ENCODE measurements around the gene MOGAT1. TPM values are rescaled to one million over a fixed set of nuclear protein-coding genes. Genes with fewer than 3 reads are reported as not detected.

MOGAT1 gene
- total and polyA plus RNA-seq, 9 of the 15 experiments (the other 6 are each of a cell fraction or from before 2014, with no cell fraction given), result not detected

DNA sequence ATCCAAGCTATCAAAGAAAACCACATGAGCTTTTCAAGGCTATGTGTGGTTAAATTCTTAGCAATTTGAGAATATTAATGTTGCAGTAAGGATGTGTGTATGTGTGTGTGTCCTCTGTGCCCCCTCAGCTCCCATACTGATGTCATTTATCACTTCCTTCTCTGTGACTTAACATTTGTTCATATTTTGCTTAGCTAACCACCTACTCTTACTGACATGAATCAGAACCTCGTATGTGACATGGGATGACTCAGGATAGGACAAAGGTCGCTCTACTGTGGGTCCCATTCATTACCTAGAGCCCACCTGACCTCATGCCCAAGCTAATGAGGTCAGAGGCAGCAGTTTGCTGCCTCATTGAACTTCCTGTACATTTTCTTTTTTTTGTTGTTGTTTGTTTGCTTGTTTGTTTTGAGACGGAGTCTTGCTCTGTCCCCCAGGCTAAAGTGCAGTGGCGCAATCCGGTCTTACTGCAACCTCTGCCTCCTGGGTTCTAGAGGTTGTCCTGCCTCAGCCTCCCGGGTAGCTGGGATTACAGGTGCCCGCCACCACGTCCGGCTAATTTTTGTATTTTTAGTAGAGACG lies 36.3 kb downstream of the MOGAT1 start (continued):
- TF ChIP-seq, protein P1, sequence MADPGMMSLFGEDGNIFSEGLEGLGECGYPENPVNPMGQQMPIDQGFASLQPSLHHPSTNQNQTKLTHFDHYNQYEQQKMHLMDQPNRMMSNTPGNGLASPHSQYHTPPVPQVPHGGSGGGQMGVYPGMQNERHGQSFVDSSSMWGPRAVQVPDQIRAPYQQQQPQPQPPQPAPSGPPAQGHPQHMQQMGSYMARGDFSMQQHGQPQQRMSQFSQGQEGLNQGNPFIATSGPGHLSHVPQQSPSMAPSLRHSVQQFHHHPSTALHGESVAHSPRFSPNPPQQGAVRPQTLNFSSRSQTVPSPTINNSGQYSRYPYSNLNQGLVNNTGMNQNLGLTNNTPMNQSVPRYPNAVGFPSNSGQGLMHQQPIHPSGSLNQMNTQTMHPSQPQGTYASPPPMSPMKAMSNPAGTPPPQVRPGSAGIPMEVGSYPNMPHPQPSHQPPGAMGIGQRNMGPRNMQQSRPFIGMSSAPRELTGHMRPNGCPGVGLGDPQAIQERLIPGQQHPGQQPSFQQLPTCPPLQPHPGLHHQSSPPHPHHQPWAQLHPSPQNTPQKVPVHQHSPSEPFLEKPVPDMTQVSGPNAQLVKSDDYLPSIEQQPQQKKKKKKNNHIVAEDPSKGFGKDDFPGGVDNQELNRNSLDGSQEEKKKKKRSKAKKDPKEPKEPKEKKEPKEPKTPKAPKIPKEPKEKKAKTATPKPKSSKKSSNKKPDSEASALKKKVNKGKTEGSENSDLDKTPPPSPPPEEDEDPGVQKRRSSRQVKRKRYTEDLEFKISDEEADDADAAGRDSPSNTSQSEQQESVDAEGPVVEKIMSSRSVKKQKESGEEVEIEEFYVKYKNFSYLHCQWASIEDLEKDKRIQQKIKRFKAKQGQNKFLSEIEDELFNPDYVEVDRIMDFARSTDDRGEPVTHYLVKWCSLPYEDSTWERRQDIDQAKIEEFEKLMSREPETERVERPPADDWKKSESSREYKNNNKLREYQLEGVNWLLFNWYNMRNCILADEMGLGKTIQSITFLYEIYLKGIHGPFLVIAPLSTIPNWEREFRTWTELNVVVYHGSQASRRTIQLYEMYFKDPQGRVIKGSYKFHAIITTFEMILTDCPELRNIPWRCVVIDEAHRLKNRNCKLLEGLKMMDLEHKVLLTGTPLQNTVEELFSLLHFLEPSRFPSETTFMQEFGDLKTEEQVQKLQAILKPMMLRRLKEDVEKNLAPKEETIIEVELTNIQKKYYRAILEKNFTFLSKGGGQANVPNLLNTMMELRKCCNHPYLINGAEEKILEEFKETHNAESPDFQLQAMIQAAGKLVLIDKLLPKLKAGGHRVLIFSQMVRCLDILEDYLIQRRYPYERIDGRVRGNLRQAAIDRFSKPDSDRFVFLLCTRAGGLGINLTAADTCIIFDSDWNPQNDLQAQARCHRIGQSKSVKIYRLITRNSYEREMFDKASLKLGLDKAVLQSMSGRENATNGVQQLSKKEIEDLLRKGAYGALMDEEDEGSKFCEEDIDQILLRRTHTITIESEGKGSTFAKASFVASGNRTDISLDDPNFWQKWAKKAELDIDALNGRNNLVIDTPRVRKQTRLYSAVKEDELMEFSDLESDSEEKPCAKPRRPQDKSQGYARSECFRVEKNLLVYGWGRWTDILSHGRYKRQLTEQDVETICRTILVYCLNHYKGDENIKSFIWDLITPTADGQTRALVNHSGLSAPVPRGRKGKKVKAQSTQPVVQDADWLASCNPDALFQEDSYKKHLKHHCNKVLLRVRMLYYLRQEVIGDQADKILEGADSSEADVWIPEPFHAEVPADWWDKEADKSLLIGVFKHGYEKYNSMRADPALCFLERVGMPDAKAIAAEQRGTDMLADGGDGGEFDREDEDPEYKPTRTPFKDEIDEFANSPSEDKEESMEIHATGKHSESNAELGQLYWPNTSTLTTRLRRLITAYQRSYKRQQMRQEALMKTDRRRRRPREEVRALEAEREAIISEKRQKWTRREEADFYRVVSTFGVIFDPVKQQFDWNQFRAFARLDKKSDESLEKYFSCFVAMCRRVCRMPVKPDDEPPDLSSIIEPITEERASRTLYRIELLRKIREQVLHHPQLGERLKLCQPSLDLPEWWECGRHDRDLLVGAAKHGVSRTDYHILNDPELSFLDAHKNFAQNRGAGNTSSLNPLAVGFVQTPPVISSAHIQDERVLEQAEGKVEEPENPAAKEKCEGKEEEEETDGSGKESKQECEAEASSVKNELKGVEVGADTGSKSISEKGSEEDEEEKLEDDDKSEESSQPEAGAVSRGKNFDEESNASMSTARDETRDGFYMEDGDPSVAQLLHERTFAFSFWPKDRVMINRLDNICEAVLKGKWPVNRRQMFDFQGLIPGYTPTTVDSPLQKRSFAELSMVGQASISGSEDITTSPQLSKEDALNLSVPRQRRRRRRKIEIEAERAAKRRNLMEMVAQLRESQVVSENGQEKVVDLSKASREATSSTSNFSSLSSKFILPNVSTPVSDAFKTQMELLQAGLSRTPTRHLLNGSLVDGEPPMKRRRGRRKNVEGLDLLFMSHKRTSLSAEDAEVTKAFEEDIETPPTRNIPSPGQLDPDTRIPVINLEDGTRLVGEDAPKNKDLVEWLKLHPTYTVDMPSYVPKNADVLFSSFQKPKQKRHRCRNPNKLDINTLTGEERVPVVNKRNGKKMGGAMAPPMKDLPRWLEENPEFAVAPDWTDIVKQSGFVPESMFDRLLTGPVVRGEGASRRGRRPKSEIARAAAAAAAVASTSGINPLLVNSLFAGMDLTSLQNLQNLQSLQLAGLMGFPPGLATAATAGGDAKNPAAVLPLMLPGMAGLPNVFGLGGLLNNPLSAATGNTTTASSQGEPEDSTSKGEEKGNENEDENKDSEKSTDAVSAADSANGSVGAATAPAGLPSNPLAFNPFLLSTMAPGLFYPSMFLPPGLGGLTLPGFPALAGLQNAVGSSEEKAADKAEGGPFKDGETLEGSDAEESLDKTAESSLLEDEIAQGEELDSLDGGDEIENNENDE (IDR thresholded peaks at IDR 0.05; ENCODE audit: low read depth, low read length), result no peak
- TF ChIP-seq, protein P2, sequence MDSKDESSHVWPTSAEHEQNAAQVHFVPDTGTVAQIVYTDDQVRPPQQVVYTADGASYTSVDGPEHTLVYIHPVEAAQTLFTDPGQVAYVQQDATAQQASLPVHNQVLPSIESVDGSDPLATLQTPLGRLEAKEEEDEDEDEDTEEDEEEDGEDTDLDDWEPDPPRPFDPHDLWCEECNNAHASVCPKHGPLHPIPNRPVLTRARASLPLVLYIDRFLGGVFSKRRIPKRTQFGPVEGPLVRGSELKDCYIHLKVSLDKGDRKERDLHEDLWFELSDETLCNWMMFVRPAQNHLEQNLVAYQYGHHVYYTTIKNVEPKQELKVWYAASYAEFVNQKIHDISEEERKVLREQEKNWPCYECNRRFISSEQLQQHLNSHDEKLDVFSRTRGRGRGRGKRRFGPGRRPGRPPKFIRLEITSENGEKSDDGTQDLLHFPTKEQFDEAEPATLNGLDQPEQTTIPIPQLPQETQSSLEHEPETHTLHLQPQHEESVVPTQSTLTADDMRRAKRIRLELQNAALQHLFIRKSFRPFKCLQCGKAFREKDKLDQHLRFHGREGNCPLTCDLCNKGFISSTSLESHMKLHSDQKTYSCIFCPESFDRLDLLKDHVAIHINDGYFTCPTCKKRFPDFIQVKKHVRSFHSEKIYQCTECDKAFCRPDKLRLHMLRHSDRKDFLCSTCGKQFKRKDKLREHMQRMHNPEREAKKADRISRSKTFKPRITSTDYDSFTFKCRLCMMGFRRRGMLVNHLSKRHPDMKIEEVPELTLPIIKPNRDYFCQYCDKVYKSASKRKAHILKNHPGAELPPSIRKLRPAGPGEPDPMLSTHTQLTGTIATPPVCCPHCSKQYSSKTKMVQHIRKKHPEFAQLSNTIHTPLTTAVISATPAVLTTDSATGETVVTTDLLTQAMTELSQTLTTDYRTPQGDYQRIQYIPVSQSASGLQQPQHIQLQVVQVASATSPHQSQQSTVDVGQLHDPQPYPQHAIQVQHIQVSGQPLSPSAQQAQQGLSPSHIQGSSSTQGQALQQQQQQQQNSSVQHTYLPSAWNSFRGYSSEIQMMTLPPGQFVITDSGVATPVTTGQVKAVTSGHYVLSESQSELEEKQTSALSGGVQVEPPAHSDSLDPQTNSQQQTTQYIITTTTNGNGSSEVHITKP (IDR thresholded peaks at IDR 0.05; ENCODE audit: partially characterized antibody), result peak; percentile 39
